ENCODE results near the gene CACFD1.

Gene CACFD1

DNA sequence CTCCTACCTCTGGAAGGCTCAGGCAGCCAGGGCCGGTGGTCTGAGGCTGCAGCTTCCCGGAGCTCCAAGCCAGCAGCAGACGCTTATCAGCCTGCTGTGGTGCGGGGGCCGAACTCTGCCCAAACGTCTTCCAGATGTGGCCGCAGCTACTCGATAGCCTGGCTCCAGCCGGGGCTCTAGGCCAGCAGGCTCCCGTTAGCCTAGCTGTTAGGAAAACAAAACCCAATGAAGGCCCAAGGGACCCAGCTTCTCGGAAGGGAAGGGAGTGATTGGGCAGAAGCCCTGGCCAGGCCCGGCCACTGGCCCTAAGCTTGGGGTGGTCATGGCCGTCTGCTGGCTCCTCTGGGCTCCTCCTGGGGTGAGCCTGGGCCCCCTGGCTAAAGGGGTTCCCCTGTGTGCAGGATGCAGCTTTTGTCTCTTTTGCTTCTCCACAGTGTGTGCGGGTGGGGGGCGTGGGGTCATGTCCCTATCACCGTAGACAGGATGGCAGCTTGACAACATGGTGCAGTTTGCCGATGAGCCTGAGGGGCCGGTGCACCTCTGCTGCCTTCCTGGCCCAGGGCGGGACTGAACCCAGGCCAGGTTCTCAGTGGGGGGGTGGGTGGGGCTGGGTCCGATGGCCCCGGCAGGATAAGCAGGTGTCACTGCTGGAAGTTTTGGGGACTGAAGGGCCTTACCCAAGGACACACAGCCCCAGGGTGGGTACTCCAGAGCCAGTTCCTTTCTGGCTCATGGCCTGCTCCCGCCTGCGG lies 46.3 kb downstream of the CACFD1 start:
- DNase-seq = no peak

DNA sequence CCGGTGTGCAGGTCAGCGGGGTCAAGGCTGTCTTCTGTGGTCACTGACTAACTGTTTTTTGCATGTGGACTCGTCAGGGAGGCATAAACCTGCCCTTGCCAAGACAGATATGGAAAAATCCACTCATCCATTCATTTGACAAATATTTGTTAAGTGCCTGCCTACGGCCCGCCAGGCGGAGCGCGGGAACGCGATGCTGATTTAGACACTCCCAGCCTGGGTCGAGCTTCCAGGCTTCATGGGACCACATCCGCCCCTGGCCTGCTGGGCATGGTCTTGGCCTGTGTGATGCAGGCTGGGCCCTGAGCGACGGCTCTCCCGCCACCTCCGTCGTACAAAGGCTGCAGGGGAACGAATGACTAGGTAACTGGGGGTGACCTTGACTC lies 46.9 kb downstream of the CACFD1 start:
- DNase-seq = no peak

DNA sequence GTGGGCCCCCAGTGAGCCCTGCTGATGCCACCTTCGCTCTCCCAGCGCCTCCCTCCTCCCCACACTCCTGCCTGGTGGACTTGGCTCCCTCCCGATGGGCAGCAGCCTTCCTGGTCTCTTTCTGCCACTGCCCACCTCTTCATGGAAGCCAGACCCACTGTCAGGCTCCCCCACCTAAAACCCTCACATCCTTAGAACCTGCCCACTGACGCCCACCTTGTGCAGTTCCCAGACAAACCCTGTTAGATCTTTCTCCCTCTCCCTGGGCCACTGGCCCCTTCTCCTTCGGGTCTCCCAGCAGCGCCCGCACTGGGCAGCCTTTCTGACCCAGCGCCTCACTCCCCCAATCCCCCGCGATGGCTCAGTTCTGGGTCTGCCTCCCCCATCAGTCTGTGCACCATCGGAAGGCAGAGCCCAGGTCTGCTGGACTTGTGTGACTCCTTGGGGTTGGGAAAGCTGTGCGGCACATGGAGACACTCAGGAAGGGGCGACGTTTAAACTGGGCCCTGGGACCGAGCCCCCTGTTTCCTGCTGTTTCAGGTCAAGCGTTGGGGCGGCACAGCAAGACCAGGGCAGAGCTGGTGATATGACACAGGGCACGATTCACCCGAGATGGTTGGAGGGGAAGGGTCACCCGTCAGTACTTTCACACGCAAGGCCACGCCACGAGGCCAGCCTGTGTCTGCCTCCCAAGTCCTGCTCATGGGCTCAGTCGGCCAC lies 47.6 kb downstream of the CACFD1 start:
- no peak for DNase-seq

DNA sequence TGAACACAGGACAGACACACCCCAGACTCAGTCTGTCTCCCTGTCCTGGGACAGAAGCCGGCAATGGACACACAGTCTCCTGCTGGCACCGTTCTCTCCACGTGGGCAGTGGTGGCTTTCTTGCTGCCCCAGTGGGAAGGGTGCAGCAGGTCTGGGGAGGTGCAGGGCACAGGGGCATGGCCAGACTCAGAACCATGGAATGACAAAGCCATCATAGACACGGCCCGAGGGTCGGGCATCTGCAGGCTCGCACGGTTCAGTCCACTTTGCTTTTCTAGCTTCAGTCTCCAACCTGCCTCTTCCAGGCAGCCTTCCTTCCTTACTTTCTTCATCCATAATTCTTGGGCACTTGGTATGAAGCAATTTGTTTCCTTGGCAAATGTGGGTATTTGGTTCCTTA lies 48.3 kb downstream of the CACFD1 start:
- no peak for DNase-seq

DNA sequence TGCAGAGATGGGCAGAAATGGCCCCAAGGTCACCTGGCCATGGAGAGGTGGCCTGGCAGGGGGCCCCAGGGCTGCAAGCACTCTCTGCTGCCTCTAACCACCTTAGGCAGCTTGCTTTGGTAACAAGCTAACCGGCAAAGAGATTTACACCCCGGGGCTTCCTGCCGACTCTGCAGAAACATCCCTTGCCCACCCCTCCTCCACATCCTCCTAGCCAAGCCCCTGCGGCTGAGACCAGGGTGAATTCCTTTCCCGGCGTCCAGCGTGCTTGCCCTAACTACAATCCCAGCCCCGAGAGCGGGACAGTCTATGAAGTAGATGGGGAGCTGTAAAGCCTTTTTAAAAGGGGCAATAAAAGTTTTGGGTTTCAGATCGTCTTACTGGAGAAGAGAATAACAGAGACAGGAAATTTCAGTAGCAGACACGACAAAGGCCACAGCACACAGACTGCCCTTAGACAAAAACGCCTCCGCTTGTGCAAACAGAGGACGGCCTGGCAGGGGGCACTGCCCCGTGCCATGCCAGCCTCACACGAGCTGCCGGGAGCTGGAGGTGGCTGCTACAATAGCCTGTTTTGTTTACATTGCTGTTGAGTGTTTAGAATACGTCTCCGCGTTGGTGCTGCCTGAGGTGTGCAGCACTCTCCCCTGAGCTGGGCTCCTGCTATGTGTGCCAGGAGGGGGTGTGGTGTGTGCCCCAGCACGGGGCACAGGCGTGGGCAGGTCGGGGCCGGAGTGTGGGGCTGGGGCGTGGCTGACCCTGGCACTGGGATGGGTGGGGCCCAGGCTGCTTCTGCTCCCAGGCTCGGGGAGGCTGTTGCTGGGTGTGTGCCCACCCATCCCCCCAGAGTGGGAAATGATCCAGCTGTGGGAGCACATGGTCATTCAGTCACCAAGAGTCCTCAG lies 49.7 kb downstream of the CACFD1 start:
- no peak for DNase-seq

DNA sequence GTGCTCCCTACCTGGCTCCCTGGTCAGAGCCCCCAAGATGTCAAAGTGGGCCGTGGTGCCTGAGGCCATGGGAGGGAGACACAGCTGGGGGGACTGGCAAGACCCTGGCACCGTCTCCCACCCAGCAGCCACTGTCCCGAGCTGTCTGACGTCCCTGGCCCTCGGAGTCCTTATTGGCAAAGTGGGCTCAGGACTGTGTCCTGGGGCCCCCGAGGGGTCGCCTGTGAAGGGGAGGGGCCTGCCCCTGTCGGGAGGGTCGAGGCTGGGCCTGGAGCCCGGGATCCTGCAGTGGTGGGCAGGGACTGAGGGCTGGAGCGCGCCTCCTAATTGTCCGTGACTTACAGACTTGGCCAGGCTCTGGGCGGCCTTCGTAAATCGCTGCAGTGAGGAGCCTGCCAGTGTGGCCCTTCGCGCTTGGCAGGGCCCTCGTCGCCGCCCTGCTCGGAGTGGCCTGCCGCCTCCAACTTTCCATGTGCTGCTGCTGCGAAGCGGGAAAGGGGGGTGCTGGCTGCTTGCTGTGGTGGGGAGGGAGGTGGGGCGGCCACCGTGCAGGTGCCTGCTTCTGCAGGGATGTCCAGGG lies 51.2 kb downstream of the CACFD1 start:
- DNase-seq = no peak

DNA sequence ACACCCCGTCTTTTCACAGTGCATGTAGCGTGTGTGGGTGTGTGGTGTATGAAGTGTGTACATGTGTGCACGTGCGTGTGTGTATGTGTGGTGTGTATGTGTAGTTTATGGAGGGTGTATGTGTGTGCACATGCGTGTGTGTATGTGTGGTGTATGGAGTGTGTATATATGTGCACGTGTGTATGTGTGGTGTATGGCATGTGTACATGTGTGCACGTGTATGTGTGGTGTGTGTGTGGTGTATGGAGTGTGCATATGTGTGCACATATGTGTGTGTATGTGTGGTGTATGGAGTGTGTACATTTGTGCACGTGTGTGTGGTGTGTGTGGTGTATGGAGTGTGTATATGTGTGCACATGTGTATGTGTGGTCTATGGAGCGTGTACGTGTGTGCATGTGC lies 51.8 kb downstream of the CACFD1 start:
- no peak for DNase-seq

DNA sequence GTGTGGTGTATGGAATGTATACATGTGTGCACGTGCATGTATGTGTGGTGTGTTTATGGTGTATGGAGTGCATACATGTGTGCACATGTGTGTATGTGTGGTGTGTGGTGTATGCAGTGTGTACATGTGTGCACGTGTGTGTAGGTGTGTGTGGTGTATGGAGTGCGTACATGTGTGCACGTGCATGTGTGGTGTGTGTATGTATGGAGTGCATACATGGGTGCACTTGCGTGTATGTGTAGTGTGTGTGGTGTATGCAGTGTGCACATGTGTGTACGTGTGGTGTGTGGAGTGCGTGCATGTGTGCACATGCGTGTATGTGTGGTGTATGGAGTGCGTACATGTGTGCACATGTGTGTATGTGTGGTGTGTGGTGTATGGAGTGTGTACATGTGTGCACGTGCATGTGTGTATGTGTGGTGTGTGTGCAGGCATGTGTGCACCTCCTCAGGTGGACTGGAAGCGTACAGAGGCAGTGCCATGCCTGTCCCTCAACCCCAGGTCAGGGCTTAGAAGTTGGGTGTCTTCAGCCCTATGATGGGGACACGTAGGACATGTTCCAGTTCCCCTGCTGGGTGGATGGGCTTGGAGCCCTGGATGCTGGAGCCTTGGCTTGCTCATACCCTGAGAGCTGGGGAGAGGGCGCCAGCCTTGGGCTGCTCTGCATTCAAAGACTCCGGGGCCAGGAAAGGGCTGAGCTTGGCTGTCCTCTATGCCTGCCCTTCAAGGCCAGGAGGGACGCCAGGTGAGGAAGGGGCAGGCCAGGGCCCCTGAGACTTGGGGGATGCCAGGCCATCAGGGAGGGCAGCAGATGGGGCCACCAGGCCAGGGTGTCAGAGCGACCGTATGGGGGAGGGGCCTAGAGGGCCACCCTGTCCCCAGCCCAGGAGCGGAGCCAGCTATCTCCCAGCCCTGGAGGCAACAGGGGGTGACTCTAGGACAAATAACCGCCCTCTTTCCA lies 52.8 kb downstream of the CACFD1 start:
- DNase-seq = no peak

DNA sequence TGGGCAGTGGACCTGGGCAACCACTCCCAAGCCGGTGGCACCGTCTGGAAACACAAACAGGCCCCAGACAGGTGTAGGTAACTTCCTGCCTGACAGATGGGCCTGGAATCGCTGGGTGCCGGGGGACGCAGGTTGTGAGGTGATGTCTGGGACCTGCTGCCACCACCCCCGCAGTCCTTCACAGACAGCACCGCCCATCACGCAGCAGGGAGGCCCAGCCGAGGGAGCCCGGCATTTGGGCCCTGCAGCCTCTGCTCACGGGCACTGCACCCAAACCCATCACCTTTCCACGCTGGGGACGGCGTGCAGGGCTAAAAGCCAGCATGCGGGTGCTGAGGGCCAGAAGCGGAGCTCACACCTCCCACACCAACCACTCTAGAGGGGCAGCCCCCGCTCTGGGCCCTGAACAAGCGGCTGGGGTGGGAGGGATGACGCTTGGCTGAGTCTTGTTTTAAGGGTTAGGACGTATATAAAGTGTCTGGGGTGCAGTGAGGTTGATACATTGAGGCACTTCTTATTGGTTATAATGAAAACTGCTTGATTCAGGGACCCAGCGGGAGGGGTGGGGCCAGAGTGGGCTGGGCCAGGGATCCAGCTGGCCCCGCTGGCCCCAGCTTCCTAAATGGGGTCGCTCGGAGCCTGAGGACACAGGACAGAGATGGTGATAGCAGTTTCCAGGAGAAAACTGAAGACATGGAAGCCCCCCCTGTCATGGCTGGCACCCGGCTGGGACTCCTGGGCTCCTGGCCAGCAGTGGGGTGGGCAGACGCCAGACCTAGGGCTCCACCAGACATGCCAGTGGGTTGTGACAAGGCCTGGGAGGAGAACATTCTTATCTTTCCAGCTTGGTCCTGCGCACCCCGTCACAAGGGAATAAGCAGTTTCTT lies 53.7 kb downstream of the CACFD1 start:
- DNase-seq = no peak

DNA sequence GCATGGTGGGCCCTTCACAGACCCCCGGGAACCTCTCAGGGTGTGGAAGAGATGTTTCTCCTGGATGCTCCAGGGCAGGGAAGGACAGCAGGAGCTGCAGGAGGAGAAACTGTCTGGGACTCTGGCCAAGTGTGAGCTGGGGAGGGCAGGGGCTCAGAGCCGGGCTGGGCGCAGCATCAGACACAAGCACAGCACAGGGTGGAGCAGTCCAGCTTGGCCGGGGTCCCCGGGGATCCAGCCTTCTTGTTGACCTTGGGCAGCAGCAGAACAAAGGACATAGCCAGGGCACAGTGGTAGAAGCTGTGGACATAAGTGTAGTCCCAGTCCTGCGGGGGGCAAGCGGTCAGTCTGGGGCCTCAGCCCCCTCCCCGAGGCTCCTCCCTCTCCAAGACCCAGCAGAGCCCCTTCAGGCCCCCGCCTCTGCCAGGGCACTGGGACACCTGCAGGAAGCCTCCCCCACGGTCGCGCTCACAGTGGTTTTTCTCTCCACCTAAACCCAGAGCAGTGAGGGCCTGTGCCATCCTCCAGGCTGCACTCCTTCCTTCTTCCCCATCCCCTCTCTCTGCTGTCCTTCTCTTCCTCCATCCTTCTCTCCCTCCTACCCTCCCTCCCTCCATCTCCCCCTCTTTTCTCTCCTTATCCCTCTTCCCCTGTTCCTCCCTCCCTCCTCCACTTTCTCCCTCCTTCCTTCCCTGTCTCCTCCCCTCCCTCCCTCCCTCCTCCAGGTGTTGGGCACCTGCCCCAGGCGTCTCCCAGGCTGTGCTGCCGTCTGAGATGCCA lies 54.9 kb downstream of the CACFD1 start:
- DNase-seq = no peak

DNA sequence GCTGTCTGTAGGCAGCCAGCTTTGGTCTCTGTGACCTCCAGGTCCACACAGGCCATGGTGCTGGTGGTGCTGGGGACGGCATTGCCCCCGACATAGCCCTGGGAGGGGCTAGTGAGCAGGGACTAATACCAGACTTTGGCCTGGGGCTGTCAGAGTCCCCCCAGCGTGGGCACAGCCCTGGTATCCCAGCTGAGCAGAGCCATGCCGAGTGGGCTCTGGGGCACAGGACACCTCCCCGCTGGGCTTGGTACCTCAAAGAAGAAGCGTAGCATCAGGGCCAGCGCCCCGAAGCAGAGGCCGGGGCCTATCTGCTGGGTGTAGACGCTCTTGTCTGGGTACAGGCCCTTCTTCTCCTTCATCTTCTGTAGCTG lies 55.4 kb downstream of the CACFD1 start:
- no peak for DNase-seq

DNA sequence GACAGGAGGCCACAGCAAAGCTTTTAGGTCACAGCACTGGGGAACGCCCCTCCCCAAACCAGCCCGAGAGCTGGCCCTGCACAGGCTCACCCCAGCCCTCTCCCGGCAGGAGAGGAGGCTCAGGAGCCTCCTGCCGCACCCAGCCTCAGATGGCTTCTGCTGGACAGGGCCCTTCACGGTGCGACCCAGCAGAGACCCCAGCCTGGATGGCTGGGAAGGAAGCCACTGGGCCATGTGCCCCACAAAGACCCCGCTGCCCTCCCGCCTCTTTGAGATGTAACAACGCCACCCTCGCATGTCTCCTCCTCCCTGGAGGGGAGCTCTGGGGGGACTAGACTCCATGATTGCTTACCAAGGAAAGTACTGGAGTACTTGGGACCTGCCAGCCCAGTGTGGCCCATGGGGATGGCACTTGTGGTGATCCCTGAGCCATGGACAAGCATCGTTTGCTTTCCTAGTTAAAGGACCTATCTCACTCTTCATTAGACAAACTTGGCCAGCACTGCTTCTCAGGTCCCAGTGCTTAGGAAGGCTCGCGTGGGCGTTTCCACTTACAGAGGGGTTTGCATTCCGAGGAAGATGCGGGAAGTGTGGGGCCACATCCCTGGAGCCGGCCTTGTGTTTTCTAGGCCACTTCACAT lies 56.0 kb downstream of the CACFD1 start:
- no peak for DNase-seq

DNA sequence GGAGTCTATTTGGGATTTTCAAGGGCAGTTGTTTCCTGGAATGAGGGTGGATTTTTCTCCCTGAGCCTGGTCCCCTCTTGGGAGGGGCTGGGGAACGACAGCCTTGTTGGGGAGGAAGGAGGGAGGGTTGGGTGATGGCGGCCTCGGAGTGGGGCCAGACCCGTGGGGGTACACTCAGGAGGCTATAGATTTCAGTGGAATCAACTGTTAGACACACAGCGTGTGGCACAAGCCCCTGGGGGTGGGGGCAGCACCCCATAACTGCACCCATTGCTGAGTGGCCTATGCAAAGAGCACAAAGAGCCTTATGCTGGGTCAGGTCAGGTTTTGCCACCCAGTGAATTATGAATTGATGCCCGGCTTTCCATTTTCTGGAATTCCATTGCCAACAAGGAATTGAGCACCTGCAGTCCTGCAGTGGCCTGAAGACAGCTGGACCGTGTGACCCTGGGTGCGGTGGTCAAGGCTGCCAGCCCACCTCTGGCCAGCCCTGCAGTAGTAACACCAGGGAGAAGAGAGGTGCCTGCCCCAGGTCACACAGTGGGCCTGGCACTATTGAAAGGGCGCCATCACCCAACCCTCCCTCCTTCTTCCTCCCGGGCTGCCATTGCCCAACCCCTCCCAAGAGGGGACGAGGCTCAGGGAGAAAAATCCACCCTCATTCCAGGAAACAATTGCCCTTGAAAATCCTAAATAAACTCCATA lies 56.6 kb downstream of the CACFD1 start:
- no peak for DNase-seq

DNA sequence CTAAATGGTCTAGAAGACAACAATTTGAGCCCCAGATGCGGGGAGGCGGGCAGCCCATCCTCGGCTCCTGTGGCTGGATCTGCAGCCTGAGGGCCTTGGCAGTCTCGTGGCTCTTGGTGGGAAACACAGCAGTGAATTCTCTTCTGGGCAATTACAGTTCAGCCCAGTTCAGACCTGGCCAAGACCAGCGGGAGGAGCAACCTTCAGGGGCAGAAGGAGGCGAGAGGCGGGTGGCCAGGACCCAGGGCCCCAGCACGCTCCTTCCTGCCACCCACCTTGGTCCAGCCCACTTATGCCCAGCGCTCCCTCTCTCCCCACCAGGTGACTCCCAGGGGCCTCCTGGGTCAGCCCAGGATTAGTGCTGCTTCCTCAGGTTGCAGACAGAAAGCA lies 57.2 kb downstream of the CACFD1 start:
- no peak for DNase-seq

DNA sequence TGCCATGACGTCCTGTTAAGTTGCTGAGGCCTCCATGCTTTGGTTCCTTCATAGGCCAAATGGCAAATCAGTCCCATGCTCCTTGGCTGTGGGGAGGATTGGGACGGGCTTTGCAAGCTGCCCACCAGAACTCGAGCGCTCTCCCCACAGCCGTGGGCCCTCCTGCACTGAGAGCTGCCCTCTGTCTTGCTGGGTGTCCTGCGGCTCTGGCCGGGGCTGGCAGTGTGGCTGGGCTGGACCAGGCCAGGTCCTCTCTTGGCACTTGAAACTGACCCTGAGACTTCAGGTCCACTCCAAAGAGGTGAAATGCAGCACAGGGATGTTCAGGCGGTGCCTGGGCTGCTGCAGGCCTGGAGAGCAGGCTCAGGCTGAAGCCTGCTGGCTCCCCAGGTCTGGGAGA lies 57.9 kb downstream of the CACFD1 start:
- no peak for DNase-seq

DNA sequence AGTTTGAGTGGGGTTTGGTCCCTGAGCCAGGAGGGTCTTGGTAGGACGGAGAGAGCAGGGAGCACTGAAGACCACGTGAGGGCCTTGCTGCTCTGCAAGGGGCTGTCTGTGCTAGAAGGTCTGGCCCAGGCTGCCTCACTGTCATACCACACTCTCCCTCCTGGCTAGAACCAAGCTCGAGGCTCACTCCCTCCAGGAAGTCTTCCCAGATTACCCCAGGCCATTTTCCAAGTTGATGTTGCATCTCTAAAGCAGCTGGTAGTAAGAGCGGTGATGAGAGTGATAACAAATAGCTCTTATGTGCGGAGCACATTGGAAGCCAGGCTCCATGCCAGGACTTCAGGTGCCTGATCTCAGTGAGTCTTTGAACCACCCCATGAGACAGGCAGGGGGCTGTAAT lies 58.4 kb downstream of the CACFD1 start:
- no peak for DNase-seq

DNA sequence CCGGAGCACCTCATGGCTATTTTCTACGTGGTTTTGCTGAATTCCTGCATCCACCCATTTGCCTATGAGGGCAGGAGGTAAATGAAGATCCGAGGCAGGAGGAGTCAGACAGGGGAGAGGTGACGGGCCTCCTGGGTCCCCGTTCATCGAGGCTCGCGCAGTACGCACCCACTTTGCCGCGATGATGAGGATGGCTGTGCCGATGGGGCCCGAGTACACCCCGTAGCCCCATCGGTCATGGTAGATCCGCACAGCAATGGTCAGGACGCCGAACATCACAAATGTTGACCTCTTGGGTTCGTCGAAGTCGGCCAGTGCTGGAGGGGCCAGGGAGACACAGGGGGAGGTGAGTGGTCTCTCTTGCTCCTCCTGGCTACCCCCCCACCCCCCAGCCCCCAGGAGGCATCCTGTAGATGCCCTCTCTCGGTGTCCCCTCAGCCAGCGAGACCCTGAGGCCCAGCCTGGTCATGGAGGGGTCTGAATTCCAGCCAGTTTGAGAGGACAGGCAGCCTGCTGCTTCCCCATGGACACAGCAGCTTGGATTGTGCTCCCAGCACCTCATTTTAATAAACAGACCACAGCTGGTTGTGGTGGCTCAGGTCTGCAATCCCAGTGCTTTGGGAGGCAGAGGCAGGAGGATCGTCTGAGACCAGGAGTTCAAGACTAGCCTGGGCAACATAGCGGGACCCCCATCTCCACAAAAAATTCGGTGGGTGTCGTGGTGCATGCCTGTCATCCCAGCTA lies 59.1 kb downstream of the CACFD1 start:
- no peak for DNase-seq

DNA sequence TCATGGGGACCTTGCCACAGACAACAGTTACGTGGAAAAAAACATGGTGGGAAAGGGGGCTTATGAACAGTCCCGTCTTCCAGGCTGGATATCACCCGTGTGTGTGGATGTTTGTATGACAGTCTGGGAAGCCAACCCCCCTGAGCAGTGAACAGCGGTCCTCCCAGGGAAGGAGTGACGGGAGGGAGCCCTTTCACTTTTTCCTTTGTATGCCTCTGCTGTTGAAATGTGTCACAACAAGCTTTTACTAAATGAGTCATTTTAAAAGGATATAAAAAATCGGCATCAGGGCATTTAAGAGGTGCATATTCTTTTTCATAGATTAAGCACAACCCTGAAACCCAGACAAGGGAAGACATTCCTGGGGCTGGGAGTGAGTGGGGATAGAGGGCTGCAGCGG lies 59.9 kb downstream of the CACFD1 start:
- DNase-seq = no peak

Measured in activated effector memory CD4-positive, alpha-beta T cell treated with anti-CD3 and anti-CD28 coated beads, Interleukin-2, amount 50 U/mL, for 16 hours (primary cell).